ENCODE measurements around the gene DOCK2. TPM values are rescaled to one million over a fixed set of nuclear protein-coding genes. Genes with fewer than 3 reads are reported as not detected.
"Not testable (repeated sequence)": the region's sequence is repeated elsewhere in the genome, so short reads cannot be mapped to it uniquely, and the experiment has no call there.

The DOCK2 gene
- polyA plus RNA-seq, 1 experiment: 2.0 TPM

GRCh38 chr5:169745441-169746146 is 108.5 kb downstream of the DOCK2 start:
- H3K27me3 ChIP-seq (ENCODE audit: control insufficient read depth, insufficient read depth, low read length): no peaks in the 10 kb centered on the region
- ChIA-PET CTCF (interaction anchor here (0.7 to 1.1 kb wide), 5 partner anchors 22 to 438 kb away, joined by 3 to 6 read pairs (median 3); partner anchors contain the start of gene INSYN2B), POLR2A (no interaction called here)
- H3K4me3 ChIP-seq (ENCODE audit: low read depth, low read length): no peak overlapping the region
- no peaks in the 10 kb centered on the region for H3K36me3 ChIP-seq (ENCODE audit: control insufficient read depth, insufficient read depth, low read length)
- no peak for TF ChIP-seq CTCF (IDR thresholded peaks at IDR 0.05; ENCODE audit: insufficient read depth, low read depth, low read length)
- DNase-seq (ENCODE audit: low read depth): peak; percentile 37

GRCh38 chr5:169746147-169746694 is 109.1 kb downstream of the DOCK2 start:
- ChIA-PET POLR2A (no interaction called here), CTCF (interaction anchor here (0.8 to 1.1 kb wide), 2 partner anchors 21 to 28 kb away, joined by 3 read pairs; no protein-coding TSS in a partner anchor)
- Histone ChIP-seq H3K4me3 (ENCODE audit: low read depth, low read length) (no peak overlapping the region), H3K27me3 (ENCODE audit: control insufficient read depth, insufficient read depth, low read length) (no peaks in the 10 kb centered on the region), H3K36me3 (ENCODE audit: control insufficient read depth, insufficient read depth, low read length) (no peaks in the 10 kb centered on the region)
- no peak for TF ChIP-seq CTCF (IDR thresholded peaks at IDR 0.05; ENCODE audit: insufficient read depth, low read depth, low read length)
- no peak for DNase-seq (ENCODE audit: low read depth)

- ChIA-PET CTCF (interaction anchor here (0.7 kb wide), 1 partner anchor 232 kb away, joined by 3 read pairs; the partner anchor contains the start of gene INSYN2B), POLR2A (no interaction called here)
- Histone ChIP-seq H3K27me3 (ENCODE audit: control insufficient read depth, insufficient read depth, low read length) (no peaks in the 10 kb centered on the region), H3K4me3 (ENCODE audit: low read depth, low read length) (no peak overlapping the region), H3K36me3 (ENCODE audit: control insufficient read depth, insufficient read depth, low read length) (no peaks in the 10 kb centered on the region)
- no peak for TF ChIP-seq CTCF (IDR thresholded peaks at IDR 0.05; ENCODE audit: insufficient read depth, low read depth, low read length)
- DNase-seq (ENCODE audit: low read depth): no peak
Measured at GRCh38 chr5:169748174-169748573, 111.1 kb downstream of the DOCK2 start.

GRCh38 chr5:169749295-169749694 is 112.2 kb downstream of the DOCK2 start:
- Histone ChIP-seq H3K27me3 (ENCODE audit: control insufficient read depth, insufficient read depth, low read length) (no peaks in the 10 kb centered on the region), H3K4me3 (ENCODE audit: low read depth, low read length) (no peak overlapping the region), H3K36me3 (ENCODE audit: control insufficient read depth, insufficient read depth, low read length) (no peaks in the 10 kb centered on the region)
- TF ChIP-seq CTCF (IDR thresholded peaks at IDR 0.05; ENCODE audit: insufficient read depth, low read depth, low read length): no peak
- DNase-seq (ENCODE audit: low read depth): no peak
- ChIA-PET POLR2A (no interaction called here), CTCF (interaction anchor here (0.9 to 1.5 kb wide), 2 partner anchors 11 to 231 kb away, joined by 3 to 6 read pairs; partner anchors contain the start of gene INSYN2B)

GRCh38 chr5:169751490-169751889 is 114.4 kb downstream of the DOCK2 start:
- Histone ChIP-seq H3K36me3 (ENCODE audit: control insufficient read depth, insufficient read depth, low read length) (no peaks in the 10 kb centered on the region), H3K4me3 (ENCODE audit: low read depth, low read length) (no peak overlapping the region), H3K27me3 (ENCODE audit: control insufficient read depth, insufficient read depth, low read length) (no peaks in the 10 kb centered on the region)
- CTCF ChIA-PET: interaction anchor here (0.6 to 2.8 kb wide), 3 partner anchors 9 to 229 kb away, joined by 3 to 9 read pairs (median 6); partner anchors contain the start of gene INSYN2B
- POLR2A ChIA-PET: no interaction called here
- DNase-seq (ENCODE audit: low read depth): no peak
- TF ChIP-seq CTCF (IDR thresholded peaks at IDR 0.05; ENCODE audit: insufficient read depth, low read depth, low read length): no peak

GRCh38 chr5:169752566-169752965 is 115.5 kb downstream of the DOCK2 start:
- H3K4me3 ChIP-seq (ENCODE audit: low read depth, low read length); H3K36me3 ChIP-seq (ENCODE audit: control insufficient read depth, insufficient read depth, low read length); POLR2A ChIA-PET; H3K27me3 ChIP-seq (ENCODE audit: control insufficient read depth, insufficient read depth, low read length); DNase-seq (ENCODE audit: low read depth): not testable (repeated sequence)
- CTCF ChIA-PET: interaction anchor here (1.8 to 2.8 kb wide), 2 partner anchors 8 to 228 kb away, joined by 6 to 9 read pairs; partner anchors contain the start of gene INSYN2B
